Epithelial cell of esophagus (primary cell): ENCODE results near the gene CLDN5.

Experiments
- DNase-seq: peaks from one replicate; pipeline ENCODE4 v3.0.0; 2010; ENCODE audit warnings: low read depth
- H3K4me3 ChIP-seq: 2 replicates; pipeline ENCODE4 v1.5.1; 2011; ENCODE audit warnings: mild to moderate bottlenecking, low read length, control low read depth
- TF ChIP-seq, protein P1 (sequence below): IDR thresholded peaks from 2 replicates; pipeline ENCODE4 v1.5.1; 2011; ENCODE audit warnings: low read depth, mild to moderate bottlenecking, low read length, control low read depth, inconsistent platforms; ENCODE audit not compliant: insufficient read depth; ENCODE audit errors: missing control alignments

The CLDN5 gene

DNA sequence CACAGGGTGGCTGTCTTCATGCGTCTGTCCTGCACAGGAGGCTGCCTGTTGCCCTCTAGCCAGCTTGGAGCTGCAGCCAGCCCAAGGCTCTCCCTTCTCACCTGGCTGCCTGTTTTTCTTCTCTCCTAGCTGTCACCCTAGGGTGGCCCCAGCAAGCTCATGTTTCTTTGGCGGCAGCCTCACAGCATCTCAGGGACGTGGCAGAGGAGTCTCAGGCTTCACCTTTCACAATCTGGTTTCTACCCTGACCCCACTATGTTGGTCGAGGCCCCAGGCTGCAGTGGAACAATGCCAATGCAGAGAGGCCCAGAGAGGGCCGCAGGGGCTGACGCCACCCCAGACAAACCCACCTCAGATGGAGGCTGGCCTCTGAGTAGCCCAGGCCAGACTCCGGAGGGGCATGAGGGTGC is 2.5 kb upstream of the CLDN5 start:
- DNase-seq = no peak
- TF ChIP-seq, protein P1, sequence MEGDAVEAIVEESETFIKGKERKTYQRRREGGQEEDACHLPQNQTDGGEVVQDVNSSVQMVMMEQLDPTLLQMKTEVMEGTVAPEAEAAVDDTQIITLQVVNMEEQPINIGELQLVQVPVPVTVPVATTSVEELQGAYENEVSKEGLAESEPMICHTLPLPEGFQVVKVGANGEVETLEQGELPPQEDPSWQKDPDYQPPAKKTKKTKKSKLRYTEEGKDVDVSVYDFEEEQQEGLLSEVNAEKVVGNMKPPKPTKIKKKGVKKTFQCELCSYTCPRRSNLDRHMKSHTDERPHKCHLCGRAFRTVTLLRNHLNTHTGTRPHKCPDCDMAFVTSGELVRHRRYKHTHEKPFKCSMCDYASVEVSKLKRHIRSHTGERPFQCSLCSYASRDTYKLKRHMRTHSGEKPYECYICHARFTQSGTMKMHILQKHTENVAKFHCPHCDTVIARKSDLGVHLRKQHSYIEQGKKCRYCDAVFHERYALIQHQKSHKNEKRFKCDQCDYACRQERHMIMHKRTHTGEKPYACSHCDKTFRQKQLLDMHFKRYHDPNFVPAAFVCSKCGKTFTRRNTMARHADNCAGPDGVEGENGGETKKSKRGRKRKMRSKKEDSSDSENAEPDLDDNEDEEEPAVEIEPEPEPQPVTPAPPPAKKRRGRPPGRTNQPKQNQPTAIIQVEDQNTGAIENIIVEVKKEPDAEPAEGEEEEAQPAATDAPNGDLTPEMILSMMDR = no peak
- no peak overlapping the region for H3K4me3 ChIP-seq

DNA sequence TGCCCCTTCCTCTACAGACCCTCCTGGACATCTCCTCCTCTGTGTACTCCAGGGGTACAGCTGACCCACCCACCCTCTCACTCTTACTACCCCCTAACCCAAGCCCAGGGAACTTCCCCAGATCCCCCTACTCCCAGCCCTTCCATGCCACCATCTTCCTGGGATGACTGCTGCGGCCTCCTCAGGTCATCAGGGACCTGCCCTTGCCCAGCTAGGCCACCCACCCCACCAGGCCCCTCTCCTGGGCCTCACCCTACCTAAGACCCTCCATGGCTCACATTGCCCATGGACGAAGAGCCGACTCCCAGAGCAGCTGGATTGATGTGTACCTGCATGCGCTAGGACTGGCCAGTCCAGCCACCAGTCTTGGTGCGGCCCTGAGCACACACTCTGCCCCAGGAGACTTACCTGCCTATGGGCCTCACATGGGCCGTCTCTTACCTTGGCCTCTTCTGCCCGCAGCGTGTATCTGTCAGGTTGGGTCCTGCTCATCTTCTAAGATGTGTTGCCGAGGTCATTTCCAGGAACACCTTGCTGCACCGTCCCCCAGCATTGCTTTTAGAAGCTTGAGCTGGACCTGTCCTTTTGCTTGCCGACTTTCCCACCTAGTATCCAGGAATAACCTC is 2.0 kb upstream of the CLDN5 start:
- no peak for DNase-seq
- TF ChIP-seq, protein P1 = no peak
- H3K4me3 ChIP-seq = no peak overlapping the region

DNA sequence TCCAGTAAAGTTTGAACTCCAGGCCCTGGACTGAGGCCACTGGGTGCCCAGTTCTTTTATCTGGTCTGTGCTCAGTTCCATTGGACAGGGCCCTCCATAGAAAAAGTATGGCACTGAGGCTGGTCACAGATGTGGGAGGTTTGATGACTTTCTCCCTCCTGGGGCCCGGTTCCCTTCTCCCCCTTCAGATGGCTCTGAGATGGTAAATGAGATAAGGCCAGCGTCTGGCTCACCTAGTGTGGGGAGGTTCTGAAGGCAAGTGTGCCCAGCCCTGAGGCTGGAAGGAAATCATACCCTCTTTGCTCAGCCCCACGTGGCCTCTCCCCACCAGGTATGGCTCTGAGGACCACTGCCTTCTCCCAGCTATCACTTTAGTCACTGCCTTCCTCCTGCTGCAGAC is 1.5 kb upstream of the CLDN5 start:
- H3K4me3 ChIP-seq = no peak overlapping the region
- TF ChIP-seq, protein P1 = no peak
- no peak for DNase-seq

DNA sequence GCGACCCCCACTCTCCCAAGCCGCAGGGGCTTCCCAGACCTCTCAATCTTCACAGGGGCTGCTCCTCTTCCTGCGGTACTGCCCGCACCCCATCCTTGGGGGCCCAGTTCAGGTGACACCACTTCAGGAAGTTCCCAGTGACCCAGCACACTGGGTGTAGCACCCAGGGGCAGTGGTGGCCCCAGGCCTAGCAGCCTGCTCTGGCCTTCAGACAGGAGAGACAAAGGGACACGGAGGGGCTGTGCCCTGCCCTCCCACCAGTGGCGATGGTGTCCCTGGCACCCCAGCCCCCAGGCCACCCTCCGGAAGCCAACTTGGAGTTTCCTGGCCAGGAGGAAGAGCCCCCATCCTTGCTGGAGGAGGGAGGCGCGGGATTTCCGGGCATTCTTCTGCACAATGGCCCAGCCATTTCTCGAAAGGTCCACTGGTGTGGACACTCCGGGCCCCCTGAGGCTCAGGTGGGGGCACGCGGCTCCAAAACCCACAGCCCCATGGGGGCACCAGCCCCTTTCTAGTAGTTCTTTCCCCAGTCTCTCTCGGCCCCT is 978 bp upstream of the CLDN5 start:
- TF ChIP-seq, protein P1 = no peak
- H3K4me3 ChIP-seq = no peak overlapping the region
- no peak for DNase-seq

DNA sequence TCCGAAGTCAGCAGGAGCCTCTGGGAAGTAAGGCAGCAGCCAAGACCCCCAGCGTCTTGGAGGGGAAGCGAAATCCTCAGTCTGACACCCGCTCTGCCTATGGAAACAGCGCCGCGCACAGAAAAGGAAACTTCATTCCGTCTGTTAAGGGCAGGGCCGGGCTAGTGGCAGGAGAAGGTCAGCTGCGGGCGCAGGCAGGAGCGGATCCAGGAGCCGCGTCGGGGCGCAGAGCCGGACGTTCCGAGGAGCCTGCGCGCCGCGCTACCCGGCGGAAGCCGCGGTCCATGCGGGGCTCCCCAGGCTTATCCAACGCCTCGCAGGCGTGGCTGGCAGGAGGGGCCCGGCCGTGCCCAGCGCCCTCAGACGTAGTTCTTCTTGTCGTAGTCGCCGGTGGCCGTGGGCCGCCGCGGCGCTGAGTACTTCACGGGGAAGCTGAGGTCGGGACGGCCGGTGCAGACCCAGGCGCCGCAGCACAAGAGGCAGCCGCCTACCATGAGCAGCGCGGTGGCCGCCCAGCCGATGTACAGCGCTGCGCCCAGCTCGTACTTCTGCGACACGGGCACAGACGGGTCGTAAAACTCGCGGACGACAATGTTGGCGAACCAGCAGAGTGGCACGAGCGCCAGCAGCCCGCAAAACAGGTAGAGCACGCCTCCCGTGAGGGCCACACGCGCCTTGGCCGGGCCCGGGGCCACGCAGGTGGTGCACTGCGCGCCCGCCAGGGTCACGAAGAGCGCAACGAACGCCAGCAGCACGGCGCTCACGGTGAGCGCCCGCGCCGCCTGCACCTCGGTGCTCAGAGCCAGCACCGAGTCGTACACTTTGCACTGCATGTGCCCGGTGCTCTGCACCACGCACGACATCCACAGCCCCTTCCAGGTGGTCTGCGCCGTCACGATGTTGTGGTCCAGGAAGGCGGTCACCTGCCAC is 705 bp downstream of the CLDN5 start:
- DNase-seq = peak; percentile 49
- TF ChIP-seq, protein P1 = no peak
- H3K4me3 ChIP-seq = peak overlapping the region; percentile 16

DNA sequence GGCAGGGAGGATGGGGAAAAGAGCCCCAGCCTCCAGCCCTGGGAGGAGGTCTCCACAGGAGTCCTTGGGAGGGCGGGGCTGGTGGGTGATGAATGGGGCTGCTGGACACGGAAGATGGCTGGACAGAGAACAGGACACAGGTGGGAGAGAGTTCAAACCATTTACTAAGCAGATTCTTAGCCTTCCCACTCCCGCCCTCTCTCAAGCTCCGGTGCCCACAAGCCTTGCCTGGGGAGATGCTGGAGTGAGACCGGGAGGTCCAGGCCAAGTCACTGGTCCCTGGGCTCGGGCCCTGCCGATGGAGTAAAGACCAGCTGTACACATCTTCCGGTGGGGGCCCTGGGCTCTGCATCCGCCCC is 1.4 kb downstream of the CLDN5 start:
- no peak for DNase-seq
- H3K4me3 ChIP-seq = no peak overlapping the region
- TF ChIP-seq, protein P1 = no peak
